K562 (cell line): ENCODE measurements around the gene CD69. TPM values are rescaled to one million over a fixed set of nuclear protein-coding genes. Genes with fewer than 3 reads are reported as not detected.

Source experiments
- ATAC-seq: fragments of 200-7000 bp; cut with Tn5 transposase; 3 replicates; pipeline ENCODE4 v1.9.1; 2020; ENCODE audit warnings: moderate library complexity
- BruUV-seq: library from RNA; stranded (reverse); fragments of 400-500 nt; replicated peaks from 2 replicates; lab custom pipeline; 2021; lab: Mats Ljungman, UMichigan
- CTCF ChIA-PET: fragments of 300-600 bp; formaldehyde crosslinking; extraction: SDS; loops from one replicate; lab custom pipeline; 2021; ENCODE audit warnings: low intra/inter-chr PET ratio; lab: Yijun Ruan, JAX
- POLR2A ChIA-PET: fragments of 300-600, 350-650 bp; sonication (Branson Sonifier 250); formaldehyde crosslinking; extraction: SDS; loops from one replicate; lab custom pipeline; 2021; ENCODE audit warnings: antibody characterized with exemption, inconsistent platforms; lab: Yijun Ruan, JAX
- DNase-seq, 4 experiments: peaks; one replicate each; pipeline versions ENCODE4 v3.0.0 to v3.0.0-alpha.2; 2011 to 2018; ENCODE audit warnings: low spot score in 3 of 4, mixed read lengths in 3 of 4; ENCODE audit errors: extremely low read depth in 1 of 4
- FAIRE-seq: peaks from 2 replicates; lab custom pipeline; 2011; peaks lifted over from hg19 to GRCh38; lab: Jason Lieb, UNC
- H2AFZ ChIP-seq: 2 replicates; pipeline ENCODE4 v1.6.0; 2011; ENCODE audit warnings: low read depth, low read length, control low read depth, inconsistent platforms
- H3K27ac ChIP-seq: fragments of 200-600 bp; 3 replicates; pipeline ENCODE4 v1.8.0; 2011; ENCODE audit warnings: low read depth, mild to moderate bottlenecking, control low read depth, inconsistent platforms, low read length, moderate library complexity, mixed read lengths; ENCODE audit errors: extremely low read depth
- H3K27me3 ChIP-seq, 2 experiments: fragments of 300-600 bp in 1 of 2; 2 replicates in 1 of 2; 3 replicates in 1 of 2; pipeline versions ENCODE4 v1.6.0 to v1.8.0; 2011; ENCODE audit warnings: inconsistent platforms in 2 of 2, low read length in 2 of 2, mild to moderate bottlenecking in 1 of 2, mixed read lengths in 1 of 2, moderate library complexity in 1 of 2; ENCODE audit not compliant: control insufficient read depth in 2 of 2, insufficient read depth in 2 of 2
- H3K36me3 ChIP-seq: fragments of 300-600 bp; 3 replicates; pipeline ENCODE4 v1.8.0; 2011; ENCODE audit warnings: mild to moderate bottlenecking, low read length, inconsistent platforms; ENCODE audit not compliant: control insufficient read depth, insufficient read depth
- H3K4me1 ChIP-seq, 2 experiments: fragments of 200-600 bp in 1 of 2; replicated peaks in 1 of 2; 2 replicates in 1 of 2; 3 replicates in 1 of 2; pipeline versions ENCODE4 v1.5.1 to v1.8.0; 2011; ENCODE audit warnings: inconsistent platforms in 2 of 2, low read length in 2 of 2, mild to moderate bottlenecking in 1 of 2, mixed read lengths in 1 of 2, moderate library complexity in 1 of 2; ENCODE audit not compliant: control insufficient read depth in 2 of 2, insufficient read depth in 2 of 2
- H3K4me2 ChIP-seq: 2 replicates; pipeline ENCODE4 v1.6.1; 2011; ENCODE audit warnings: low read length, control low read depth, inconsistent platforms, mixed read lengths; ENCODE audit not compliant: insufficient read depth
- H3K4me3 ChIP-seq: fragments of 200-600 bp; sonication (generic), shearing (Covaris generic); 2 replicates; pipeline ENCODE4 v1.5.1; 2016; ENCODE audit warnings: control low read depth, inconsistent platforms
- H3K79me2 ChIP-seq: fragments of 200-600 bp; 3 replicates; pipeline ENCODE4 v1.8.0; 2011; ENCODE audit warnings: low read length, inconsistent platforms; ENCODE audit not compliant: control insufficient read depth, insufficient read depth
- H3K9ac ChIP-seq, 2 experiments: 2 replicates each; pipeline versions ENCODE4 v1.6.0 to v1.6.1; 2011; ENCODE audit warnings: low read depth in 2 of 2, low read length in 2 of 2, control low read depth in 1 of 2, inconsistent platforms in 1 of 2, mild to moderate bottlenecking in 1 of 2, mixed read lengths in 1 of 2; ENCODE audit not compliant: insufficient read depth in 1 of 2
- H3K9me1 ChIP-seq: one replicate; pipeline ENCODE4 v1.6.0; 2011; ENCODE audit warnings: inconsistent platforms, mild to moderate bottlenecking, low read length, moderate library complexity; ENCODE audit not compliant: control insufficient read depth, insufficient read depth
- H3K9me3 ChIP-seq: replicated peaks from 2 replicates; pipeline ENCODE4 v1.5.1; 2011; ENCODE audit warnings: low read depth, low read length, inconsistent platforms; ENCODE audit not compliant: control insufficient read depth, insufficient read depth
- H4K20me1 ChIP-seq: replicated peaks from 2 replicates; pipeline ENCODE4 v1.6.1; 2011; ENCODE audit warnings: low read length, inconsistent platforms, mixed read lengths; ENCODE audit not compliant: control insufficient read depth, insufficient read depth
- HMG20A ChIP-seq: fragments of 450-650 bp; formaldehyde crosslinking; conservative IDR thresholded peaks from 2 replicates; pipeline ENCODE4 v1.4.0; 2020; ENCODE audit warnings: mild to moderate bottlenecking, mixed read lengths
- LCOR ChIP-seq: sonication (generic); formaldehyde crosslinking; IDR thresholded peaks from 2 replicates; pipeline ENCODE4 v1.8.0; 2022; ENCODE audit warnings: mild to moderate bottlenecking, missing genetic modification reagents
- MAFF ChIP-seq: IDR thresholded peaks from 2 replicates; pipeline ENCODE4 v1.6.1; 2012; ENCODE audit warnings: low read length, improper control_type of control experiment
- MCM2 ChIP-seq: fragments of 450-650 bp; IDR thresholded peaks from 2 replicates; pipeline ENCODE4 v1.6.1; 2017; ENCODE audit warnings: low read depth, mild to moderate bottlenecking
- MYBL2 ChIP-seq, 2 experiments: fragments of 450-650 bp in 1 of 2; sonication (generic) in 1 of 2; formaldehyde crosslinking in 1 of 2; IDR thresholded peaks; 2 replicates each; pipeline versions ENCODE4 v1.6.1 to v1.8.1; 2017 to 2022; ENCODE audit warnings: borderline replicate concordance in 1 of 2, inconsistent platforms in 1 of 2, low read depth in 1 of 2, mild to moderate bottlenecking in 1 of 2, missing genetic modification reagents in 1 of 2, moderate library complexity in 1 of 2
- NCOR1 ChIP-seq: fragments of 450-650 bp; IDR thresholded peaks from 2 replicates; pipeline ENCODE4 v1.6.1; 2016; ENCODE audit warnings: mild to moderate bottlenecking, moderate library complexity
- NFATC3 ChIP-seq: fragments of 450-650 bp; IDR thresholded peaks from 2 replicates; pipeline ENCODE4 v1.6.1; 2017; ENCODE audit warnings: mild to moderate bottlenecking
- NR2C2 ChIP-seq, 2 experiments: fragments of 200-800 bp in 1 of 2; sonication (Bioruptor generic) in 1 of 2; sonication (generic) in 1 of 2; formaldehyde crosslinking in 1 of 2; IDR thresholded peaks; 2 replicates each; pipeline versions ENCODE4 v1.6.1 to v1.8.0; 2016 to 2022; ENCODE audit warnings: mild to moderate bottlenecking in 1 of 2, missing compliant biosample characterization in 1 of 2, missing genetic modification characterization in 1 of 2, missing genetic modification reagents in 1 of 2
- XRCC5 ChIP-seq: fragments of 200-400 bp; formaldehyde crosslinking; IDR thresholded peaks from 2 replicates; pipeline ENCODE4 v1.6.1; 2017; ENCODE audit warnings: low read depth, mild to moderate bottlenecking, low read length
- ZBED1 ChIP-seq: IDR thresholded peaks from 2 replicates; pipeline ENCODE4 v1.6.1; 2014
- ZNF277 ChIP-seq: fragments of 250-450 bp; sonication (Bioruptor Pico); IDR thresholded peaks from 2 replicates; pipeline ENCODE4 v1.8.0; 2022; ENCODE audit warnings: inconsistent platforms, mild to moderate bottlenecking, moderate library complexity, borderline replicate concordance
- ZNF311 ChIP-seq: fragments of 250-450 bp; sonication (Bioruptor Pico); IDR thresholded peaks from 2 replicates; pipeline ENCODE4 v1.4.0; 2020; ENCODE audit warnings: mild to moderate bottlenecking, moderate library complexity
- ZNF717 ChIP-seq: fragments of 250-450 bp; sonication (Bioruptor Pico); IDR thresholded peaks from 2 replicates; pipeline ENCODE4 v1.5.0; 2021
- WGBS: fragments of 100-300 bp; shearing (Covaris generic); methylation state at CpG from one replicate; pipeline ENCODE4 v1.1.6; 2016; ENCODE audit warnings: low coverage, mixed read lengths; ENCODE audit not compliant: insufficient coverage; ENCODE audit errors: missing lambda C conversion rate; 5-methylcytosine and 5-hydroxymethylcytosine counted together
- in situ Hi-C: fragments of 300-500 bp; cut with MboI; formaldehyde crosslinking; loops from 4 replicates; pipeline ENCODE4 v1.15.0; 2018; ENCODE audit warnings: inconsistent platforms, mixed read lengths
- intact Hi-C: fragments of 100-400 bp; cut with micrococcal nuclease; formaldehyde crosslinking; loops from 2 replicates; pipeline ENCODE4 v1.14.2; 2022
- polyA plus RNA-seq, 8 experiments: library from polyadenylated mRNA; depleted of rRNA in 4 of 8; stranded (reverse) in 5 of 8; unstranded in 3 of 8; fragments of >200 nt; fragmentation: Nextera tagmentation in 2 of 8; fragmentation: Illumina TruSeq in 1 of 8; extraction: Ambion mirVana in 2 of 8; extraction: Trizol in 1 of 8; gene quantifications; 2 replicates each; pipeline versions ENCODE4 v1.2.1 to v1.2.3, GENCODE V29; 2011 to 2014; ENCODE audit warnings: inconsistent platforms in 1 of 8, missing spikeins in 1 of 8
- total RNA-seq, 7 experiments: library from RNA; depleted of rRNA in 6 of 7; stranded (reverse); fragments of >200 nt in 6 of 7; fragmentation: Illumina TruSeq in 2 of 7; extraction: Trizol in 2 of 7; gene quantifications; 2 replicates each; pipeline versions ENCODE4 v1.2.1 to v1.2.3, GENCODE V29; 2011 to 2021; ENCODE audit warnings: low replicate concordance in 1 of 7
- TF ChIP-seq, protein P1 (sequence below): fragments of 200-800 bp; sonication (Bioruptor generic); IDR thresholded peaks from 2 replicates; pipeline ENCODE4 v1.6.1; 2016; ENCODE audit warnings: missing genetic modification characterization, missing compliant biosample characterization
- TF ChIP-seq, protein P2 (sequence below): fragments of 450-650 bp; formaldehyde crosslinking; IDR thresholded peaks from 2 replicates; pipeline ENCODE4 v1.4.0; 2022; ENCODE audit warnings: mild to moderate bottlenecking, moderate library complexity

CD69 gene
- total and polyA plus RNA-seq, 9 of the 15 experiments (the other 6 are each of a cell fraction or from before 2014, with no cell fraction given): 11.7 to 243 (median 54.4) TPM

DNA sequence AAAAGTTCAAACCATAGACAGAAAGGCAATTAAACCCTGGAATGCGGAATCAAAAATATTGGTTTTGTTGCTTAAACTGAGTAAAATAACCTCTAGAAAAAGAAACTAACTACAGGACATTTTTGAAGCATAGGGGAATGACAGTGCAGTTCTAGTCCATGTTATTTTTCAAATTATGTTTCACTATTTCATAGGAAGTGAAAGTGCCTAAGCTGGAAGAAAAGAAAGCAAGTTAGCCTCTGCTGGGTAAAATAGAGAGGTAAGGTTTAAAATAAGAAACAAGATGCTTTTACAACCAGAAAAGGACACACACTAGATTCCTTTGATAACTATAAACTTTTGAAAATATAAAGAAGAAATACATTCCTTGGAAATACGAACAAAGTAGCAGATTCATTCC, 28.9 kb downstream of the CD69 start (continued):
- no peak for TF ChIP-seq NR2C2 (CRISPR knock-in tag; IDR thresholded peaks at IDR 0.05)
- TF ChIP-seq NR2C2 (tag; IDR thresholded peaks at IDR 0.05): no peak
- TF ChIP-seq LCOR (CRISPR knock-in tag): no peak
- no peak for TF ChIP-seq NCOR1
- peak; percentile 29; the same call in 1 of the 2 replicates for TF ChIP-seq MAFF

DNA sequence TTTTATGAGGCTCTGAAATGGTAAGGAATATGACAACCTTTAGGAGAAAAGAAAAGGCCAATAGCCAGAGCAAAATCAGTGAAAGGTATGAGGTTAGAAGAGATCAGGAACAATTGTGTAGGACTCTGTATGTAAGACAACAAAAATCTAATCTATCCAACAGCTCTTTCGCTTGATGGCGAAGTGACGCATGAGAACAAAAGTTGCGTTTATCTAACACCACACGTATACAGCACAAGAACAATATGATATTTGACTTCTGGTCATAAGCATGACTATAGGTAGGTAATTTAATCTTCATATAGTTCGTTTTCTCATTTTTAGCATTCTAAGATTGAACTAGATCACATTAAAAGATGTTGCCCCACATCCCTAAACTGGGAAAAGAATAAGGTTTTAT, 29.3 kb downstream of the CD69 start:
- Histone ChIP-seq H3K27me3 (no peaks in the 10 kb centered on the region), H3K4me3 (no peak overlapping the region), H3K9me1 (no peaks in the 10 kb centered on the region), H3K9ac (0 out of 4 replicates have a peak overlapping the region, but pooled peaks of 1 of the 2 experiments have one; percentile 31), H3K36me3 (no peaks in the 10 kb centered on the region), H2AFZ (peak overlapping the region; percentile 73), H3K9me3 (no peaks in the 10 kb centered on the region), H3K4me1 (no peaks in the 10 kb centered on the region; a peak in 1 of 5 replicates), H4K20me1 (no peaks in the 10 kb centered on the region), H3K27ac (peak overlapping the region; percentile 52; the same call in 1 of the 3 replicates), H3K4me2 (no peak overlapping the region), H3K79me2 (no peaks in the 10 kb centered on the region)
- DNase-seq (no peak), FAIRE-seq (no peak), ATAC-seq (no peak)
- ChIA-PET CTCF (no interaction called here), POLR2A (interaction anchor here (0.6 kb wide), 1 partner anchor 20 kb away, joined by 3 read pairs; no protein-coding TSS in a partner anchor)
- intact Hi-C loops: no loop called here
- 51% methylated on average over 5 of the region's 6 CpGs for WGBS
- BruUV-seq: no TSS peak
- in situ Hi-C loops: no loop called here
- TF ChIP-seq, protein P1, sequence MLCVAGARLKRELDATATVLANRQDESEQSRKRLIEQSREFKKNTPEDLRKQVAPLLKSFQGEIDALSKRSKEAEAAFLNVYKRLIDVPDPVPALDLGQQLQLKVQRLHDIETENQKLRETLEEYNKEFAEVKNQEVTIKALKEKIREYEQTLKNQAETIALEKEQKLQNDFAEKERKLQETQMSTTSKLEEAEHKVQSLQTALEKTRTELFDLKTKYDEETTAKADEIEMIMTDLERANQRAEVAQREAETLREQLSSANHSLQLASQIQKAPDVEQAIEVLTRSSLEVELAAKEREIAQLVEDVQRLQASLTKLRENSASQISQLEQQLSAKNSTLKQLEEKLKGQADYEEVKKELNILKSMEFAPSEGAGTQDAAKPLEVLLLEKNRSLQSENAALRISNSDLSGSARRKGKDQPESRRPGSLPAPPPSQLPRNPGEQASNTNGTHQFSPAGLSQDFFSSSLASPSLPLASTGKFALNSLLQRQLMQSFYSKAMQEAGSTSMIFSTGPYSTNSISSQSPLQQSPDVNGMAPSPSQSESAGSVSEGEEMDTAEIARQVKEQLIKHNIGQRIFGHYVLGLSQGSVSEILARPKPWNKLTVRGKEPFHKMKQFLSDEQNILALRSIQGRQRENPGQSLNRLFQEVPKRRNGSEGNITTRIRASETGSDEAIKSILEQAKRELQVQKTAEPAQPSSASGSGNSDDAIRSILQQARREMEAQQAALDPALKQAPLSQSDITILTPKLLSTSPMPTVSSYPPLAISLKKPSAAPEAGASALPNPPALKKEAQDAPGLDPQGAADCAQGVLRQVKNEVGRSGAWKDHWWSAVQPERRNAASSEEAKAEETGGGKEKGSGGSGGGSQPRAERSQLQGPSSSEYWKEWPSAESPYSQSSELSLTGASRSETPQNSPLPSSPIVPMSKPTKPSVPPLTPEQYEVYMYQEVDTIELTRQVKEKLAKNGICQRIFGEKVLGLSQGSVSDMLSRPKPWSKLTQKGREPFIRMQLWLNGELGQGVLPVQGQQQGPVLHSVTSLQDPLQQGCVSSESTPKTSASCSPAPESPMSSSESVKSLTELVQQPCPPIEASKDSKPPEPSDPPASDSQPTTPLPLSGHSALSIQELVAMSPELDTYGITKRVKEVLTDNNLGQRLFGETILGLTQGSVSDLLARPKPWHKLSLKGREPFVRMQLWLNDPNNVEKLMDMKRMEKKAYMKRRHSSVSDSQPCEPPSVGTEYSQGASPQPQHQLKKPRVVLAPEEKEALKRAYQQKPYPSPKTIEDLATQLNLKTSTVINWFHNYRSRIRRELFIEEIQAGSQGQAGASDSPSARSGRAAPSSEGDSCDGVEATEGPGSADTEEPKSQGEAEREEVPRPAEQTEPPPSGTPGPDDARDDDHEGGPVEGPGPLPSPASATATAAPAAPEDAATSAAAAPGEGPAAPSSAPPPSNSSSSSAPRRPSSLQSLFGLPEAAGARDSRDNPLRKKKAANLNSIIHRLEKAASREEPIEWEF (CRISPR knock-in tag): no peak
- TF ChIP-seq XRCC5 (no peak), ZNF277 (no peak), ZNF311 (CRISPR knock-in tag) (no peak), MYBL2 (IDR thresholded peaks at IDR 0.05; ENCODE audit: low read depth) (no peak), MYBL2 (CRISPR knock-in tag; IDR thresholded peaks at IDR 0.05; ENCODE audit: borderline replicate concordance) (no peak), ZBED1 (no peak), MCM2 (no peak), HMG20A (no peak), NFATC3 (no peak), ZNF717 (CRISPR knock-in tag) (no peak)
- TF ChIP-seq, protein P2, sequence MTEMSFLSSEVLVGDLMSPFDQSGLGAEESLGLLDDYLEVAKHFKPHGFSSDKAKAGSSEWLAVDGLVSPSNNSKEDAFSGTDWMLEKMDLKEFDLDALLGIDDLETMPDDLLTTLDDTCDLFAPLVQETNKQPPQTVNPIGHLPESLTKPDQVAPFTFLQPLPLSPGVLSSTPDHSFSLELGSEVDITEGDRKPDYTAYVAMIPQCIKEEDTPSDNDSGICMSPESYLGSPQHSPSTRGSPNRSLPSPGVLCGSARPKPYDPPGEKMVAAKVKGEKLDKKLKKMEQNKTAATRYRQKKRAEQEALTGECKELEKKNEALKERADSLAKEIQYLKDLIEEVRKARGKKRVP: no peak
